Purkinje cell (primary cell): Measurements from ENCODE around the gene ACADL. TPM values are rescaled to one million over a fixed set of nuclear protein-coding genes. Genes with fewer than 3 reads are reported as not detected.

Source experiments
- polyA plus RNA-seq: library from polyadenylated mRNA; unstranded; fragments of >200 nt; fragmentation: Nextera tagmentation; gene quantifications from 2 replicates; pipeline ENCODE4 v1.2.1, GENCODE V29; 2014

ACADL gene
- 0.36 and 4.5 TPM in 2 replicates for polyA plus RNA-seq

DNA sequence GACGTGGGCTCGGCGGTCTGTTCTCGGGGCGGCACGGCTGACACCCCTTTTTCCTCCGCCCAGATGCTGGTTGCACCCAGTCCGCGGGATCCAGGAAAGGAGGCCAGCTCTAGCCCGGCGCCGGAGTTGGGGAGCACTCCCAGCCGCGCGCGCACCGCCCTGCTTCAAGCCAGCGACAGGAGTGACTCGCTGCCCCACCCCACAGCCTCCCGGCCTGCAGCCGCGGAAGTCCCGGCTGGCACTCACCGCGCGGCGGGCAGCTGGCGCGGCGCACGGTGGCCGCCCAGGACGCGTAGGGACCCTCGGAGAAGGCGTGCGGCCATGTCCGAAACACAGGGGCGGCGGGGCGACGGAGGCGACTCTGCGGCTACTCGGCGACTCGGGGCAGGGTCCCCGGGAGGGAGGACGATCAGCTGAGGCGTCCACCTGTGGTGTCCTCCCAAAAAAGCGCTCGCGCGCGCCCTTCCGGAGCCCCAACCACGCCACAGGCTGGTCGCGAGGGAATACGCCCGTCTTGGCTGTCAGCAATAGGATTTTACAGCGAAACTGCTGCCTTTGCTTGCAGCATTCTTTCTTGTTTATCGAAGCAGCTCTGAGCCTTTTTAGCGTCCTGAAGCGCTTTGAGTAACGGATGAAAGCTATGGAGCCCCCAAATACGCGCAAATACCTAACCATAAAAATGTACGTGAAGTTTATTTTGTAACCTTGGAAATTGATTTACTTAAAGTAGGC, at the start of gene ACADL:
Gene ACADL, minus strand, starts transcription at position 507 of the 732 bp plus-strand sequence. Its CDS starts 184 bp downstream, at position 323.

DNA sequence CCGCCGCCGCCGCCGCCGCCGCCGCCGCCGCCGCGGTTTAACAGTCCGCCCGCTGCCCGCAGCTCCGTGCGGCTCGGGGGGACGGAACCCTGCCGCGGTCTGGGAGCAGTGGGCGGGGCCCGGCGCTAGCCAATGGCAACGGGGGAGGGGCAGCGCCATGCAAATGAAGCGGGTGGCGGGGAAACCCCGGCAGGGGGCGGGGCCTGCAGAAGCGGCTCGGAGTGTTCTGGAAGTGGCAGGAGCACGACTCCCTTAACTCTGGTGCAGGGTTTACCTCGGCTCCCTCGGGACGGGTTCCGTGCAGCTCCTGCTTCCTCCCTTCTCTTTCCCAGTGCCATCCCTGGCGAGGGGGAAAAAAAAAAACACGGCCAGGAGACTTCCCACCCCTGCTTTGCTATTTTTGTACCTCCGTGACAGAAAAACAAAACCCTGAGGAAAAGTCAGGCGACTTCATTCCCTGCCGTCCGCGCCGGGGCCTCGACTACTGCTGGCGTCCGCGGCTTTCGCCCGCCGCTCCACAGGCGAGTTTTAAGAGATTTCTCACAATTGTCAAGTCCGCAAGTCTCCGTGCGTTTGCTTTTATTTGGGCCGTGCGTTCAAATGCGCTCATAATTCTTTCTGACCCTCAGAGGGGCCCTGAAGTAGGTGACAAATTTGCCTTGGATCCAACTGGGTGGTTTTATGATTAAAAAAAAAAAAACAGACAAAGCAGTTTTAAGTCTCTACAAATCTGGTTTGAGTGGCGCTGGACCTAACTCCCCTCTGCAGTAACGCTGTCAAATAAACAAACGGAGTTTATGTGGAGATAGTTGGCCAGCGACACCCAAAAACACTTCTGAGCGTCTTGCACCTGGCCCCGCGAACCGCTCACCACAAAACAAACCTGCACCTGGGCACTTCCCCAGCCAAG, 53.7 kb downstream of the ACADL start, which contains the start of gene KANSL1L:
Gene KANSL1L, minus strand, starts transcription at position 101 of the 910 bp plus-strand sequence. CDS start 16,827 bp downstream, outside the sequence.

Other genes with a start within 250 kb of the ACADL start
- 32.1 and 44.4 TPM in 2 replicates for gene RPE, start 222.8 kb downstream of the ACADL start, polyA plus RNA-seq
- gene KANSL1L, start 54.0 kb downstream of the ACADL start, polyA plus RNA-seq: 12.6 and 18.5 TPM in 2 replicates
- gene MYL1, start 89.7 kb upstream of the ACADL start, polyA plus RNA-seq: not detected in 2 replicates